Skin epidermis (tissue), 12 donors: Measurements from ENCODE around the gene ACTG2.
A peak's percentile ranks its signal among the peaks of the same experiment; 100 is the strongest.
"Not testable (repeated sequence)": the region's sequence is repeated elsewhere in the genome, so short reads cannot be mapped to it uniquely, and the experiment has no call there.

Source experiments
- H3K27ac ChIP-seq, 21 experiments: fragments of 200-600 bp; sonication (generic) in 11 of 21; one replicate each; pipeline ENCODE4 v1.5.0; 2020; ENCODE audit warnings: mild to moderate bottlenecking in 3 of 21, inconsistent platforms in 2 of 21, moderate library complexity in 2 of 21
- H3K4me3 ChIP-seq, 7 experiments: fragments of 200-600 bp; sonication (generic) in 2 of 7; one replicate each; pipeline ENCODE4 v1.5.0; 2020; ENCODE audit warnings: inconsistent platforms in 2 of 7, mild to moderate bottlenecking in 2 of 7, moderate library complexity in 1 of 7

Gene ACTG2

DNA sequence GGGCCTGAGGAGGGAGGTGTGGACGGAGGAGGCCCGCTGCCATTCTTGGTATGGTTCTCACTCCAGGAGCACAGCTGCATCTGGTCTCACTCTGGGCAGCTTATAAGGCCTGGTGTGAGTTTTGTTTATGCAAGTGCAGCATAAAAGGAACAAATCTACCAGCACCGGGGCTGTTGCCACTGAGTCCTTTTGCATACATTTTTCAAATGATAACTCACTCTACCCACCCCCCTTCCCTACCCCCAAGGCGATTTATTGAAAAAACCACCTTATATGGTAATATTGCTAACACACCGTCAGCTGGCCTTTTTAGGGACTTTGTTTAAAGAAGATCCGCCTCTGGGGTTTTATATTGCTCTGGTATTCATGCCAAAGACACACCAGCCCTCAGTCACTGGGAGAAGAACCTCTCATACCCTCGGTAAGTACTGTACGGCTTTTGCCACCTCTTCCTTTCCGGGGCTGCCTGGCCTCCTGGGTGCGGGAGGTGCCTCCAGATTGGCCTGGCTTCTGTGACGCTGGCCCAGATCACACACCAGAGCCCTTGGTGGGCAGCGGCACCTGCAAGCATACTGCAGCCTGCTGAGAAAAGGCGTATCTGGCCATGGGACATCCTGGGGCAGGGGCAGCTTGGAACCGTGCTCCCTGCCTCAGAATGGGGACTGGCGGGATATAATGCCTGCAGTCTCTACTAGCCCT is at the start of gene ACTG2:
Gene ACTG2 (plus strand): TSS at position 378 of the 699 bp plus-strand sequence. CDS start 8,304 bp downstream, outside the sequence.
- H3K4me3 ChIP-seq, result no peak within 1 kb of the TSS
- no peak within 1 kb of the TSS for H3K27ac ChIP-seq

DNA sequence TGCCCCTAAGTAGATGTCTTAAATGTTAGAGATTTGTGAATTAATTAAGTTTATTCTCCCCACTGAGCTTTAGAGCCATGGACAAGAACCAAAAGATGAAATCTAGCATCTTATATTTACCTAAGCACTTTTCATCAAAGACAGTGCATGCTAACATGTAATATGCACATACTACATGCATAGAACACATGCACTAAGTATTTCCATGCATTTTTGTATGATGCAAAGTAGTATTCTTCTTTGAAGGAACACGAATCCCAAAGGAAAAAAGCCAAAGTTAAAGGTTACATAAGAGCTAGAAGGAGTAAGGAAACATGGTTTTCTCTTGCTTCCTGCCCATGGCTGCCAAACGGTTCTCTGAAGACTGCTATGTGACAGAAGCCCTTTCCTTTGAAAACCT is 48.7 kb upstream of the ACTG2 start:
- Histone ChIP-seq H3K27ac (no peak overlapping the region), H3K4me3 (no peak overlapping the region)

DNA sequence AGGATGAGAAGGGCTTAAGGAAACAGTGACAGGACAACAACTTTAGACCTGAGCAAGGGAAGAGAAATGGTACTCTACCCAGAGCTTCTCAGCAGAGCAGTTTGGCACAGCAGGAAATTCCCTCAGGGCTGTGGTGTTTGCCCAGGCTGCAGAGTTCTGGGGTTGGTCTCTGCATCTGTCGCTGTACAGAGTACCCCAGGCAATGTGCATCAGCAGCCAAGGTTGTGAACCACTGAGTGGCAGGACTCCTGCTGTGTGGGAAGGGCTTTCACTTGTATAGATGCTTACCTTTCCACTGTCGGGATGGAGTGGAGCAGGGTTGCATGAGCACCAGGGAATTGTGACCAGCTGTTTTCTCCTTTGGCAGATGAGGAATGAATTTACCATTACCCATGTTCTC is 42.8 kb upstream of the ACTG2 start:
- no peak overlapping the region for H3K4me3 ChIP-seq
- no peak overlapping the region for H3K27ac ChIP-seq

DNA sequence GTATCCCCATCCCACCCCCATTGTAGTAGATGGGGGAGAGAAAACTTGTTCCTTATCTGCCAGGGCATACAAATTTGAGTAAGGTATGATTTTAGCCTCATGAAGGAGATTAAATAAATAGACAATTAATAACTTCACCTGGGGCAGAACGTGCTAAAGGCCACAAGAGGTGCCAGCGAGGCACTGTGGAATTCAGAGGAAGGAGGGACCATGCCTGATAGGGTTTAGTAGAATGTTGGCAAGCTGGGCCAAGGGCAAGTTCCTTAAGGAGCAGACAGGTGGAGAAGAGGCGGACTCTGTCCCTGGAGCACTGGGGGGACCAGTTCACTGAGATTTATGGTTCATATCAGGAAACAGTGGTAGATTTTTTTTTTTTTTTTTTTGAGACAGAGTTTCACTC is 41.5 kb upstream of the ACTG2 start:
- no peak overlapping the region for H3K27ac ChIP-seq
- no peak overlapping the region for H3K4me3 ChIP-seq

DNA sequence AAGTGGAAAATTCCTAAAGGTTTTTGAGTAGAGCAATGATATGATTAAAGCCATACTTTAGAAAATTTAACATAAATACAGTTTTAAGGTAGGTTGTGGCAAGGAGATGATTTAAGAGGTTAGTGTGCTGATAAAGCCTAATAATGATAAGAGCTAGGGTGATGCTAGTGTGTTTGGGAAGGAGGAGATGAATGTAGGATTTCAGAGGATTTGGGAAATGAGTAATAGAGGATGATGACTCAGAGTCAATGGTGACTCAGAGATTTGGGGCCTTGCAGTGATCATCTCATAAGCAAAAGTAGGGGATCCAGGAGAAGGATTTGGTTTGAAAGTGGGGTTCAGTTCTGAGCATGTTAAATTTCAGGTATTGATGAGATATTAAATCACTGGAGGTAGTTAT is 40.8 kb upstream of the ACTG2 start:
- no peak overlapping the region for H3K4me3 ChIP-seq
- H3K27ac ChIP-seq, result no peak overlapping the region

DNA sequence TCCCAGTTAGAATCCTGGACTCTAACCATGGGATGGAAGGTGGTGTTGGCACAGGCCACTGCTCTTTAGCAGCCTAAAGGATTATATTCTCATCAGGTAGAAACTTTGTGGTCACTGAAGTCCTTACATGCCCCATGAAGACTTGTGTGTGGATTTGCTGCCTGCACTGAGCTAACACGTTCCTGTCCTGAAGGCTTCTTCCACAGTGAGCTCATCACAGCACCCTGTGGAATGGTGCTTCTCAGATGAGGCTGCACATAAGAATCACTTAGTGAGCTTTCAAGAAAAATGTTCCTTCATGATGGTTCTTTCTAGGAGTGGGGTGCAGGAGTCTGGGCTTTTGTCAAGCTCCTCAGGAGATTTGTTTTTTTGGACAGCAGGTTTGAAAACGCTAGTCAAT is 37.3 kb upstream of the ACTG2 start:
- Histone ChIP-seq H3K4me3 (no peak overlapping the region), H3K27ac (no peak overlapping the region)

DNA sequence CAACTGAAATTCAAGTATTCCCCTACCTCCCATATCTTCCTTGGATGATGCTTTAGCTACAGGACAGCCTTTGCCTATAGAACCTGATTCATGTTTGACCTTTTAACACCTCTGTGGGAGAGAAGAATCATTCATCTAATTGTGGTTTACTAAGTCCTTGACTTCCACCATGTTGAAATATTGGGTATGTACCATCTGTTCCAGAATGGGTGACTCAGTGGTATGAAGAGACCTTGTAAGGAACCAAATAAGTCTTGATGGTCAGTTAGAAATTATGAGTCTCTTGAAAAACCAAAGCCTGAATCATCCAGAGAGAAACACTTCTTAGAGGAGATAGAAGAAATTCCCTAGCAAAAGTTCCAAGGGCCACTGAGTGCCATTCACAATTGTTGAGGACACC is 36.6 kb upstream of the ACTG2 start:
- H3K4me3 ChIP-seq, result no peak overlapping the region
- no peak overlapping the region for H3K27ac ChIP-seq

DNA sequence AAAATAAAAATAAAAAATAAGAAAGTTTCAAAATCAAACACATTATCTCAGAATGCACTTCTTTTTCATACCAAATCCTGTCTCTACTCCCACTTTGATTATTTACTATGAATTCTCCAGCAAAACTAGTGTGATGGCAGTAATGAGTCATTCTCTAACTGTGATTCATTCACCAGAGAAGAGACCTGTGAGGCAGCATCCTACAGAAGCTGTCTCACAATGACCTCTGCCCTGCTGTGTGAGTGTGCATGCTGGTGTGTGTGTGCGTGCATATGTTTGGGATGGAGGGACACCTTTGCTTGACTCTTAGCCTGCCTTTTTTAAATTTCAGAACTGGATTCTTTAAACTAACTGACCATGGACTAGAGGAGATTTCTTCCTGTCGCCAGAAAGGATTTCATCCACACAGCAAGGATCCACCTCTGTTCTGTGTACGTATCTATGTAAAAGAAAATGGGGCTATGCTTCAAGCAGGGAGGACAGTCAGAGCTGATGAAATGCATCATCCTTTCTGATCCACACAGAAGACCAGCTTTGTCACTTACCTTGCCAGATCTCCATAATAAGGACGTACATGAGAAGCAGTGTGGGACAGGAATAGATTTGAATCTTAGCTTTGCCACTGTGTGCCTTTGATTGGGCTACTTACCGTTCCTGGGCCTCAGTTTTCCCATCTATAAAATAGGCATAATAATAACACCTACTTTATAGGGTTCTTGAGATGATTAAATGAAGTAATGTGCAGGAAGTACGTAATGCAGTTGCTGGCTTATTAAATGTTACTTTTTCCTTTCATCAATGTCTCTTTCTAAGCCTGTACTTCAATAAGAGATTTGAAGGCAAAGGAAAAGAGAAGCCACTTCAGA is 32.9 kb upstream of the ACTG2 start:
- no peak overlapping the region for H3K27ac ChIP-seq
- H3K4me3 ChIP-seq, result no peak overlapping the region

DNA sequence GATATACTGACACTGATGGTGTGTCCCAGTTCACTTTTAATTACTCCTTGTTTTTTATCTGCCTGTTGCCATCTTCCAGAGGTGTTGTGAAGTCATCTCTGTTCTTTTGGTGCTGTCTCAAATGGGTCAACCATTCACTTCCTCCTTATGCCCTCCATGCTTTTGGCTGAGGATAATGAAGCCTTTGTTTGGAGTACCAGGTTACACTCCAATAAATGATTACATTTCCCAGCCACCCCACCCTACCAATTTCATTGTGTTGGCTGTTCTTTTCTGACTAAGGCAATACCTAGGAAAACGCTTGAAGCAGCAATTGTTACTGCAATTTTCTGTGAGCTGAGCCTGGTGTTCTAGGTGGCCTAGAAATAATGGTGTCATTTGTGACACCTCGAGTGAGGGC is 29.8 kb upstream of the ACTG2 start:
- H3K4me3 ChIP-seq, result no peak overlapping the region
- peak overlapping the region in 2 of 21 experiments; percentile 13 to 44 for H3K27ac ChIP-seq

DNA sequence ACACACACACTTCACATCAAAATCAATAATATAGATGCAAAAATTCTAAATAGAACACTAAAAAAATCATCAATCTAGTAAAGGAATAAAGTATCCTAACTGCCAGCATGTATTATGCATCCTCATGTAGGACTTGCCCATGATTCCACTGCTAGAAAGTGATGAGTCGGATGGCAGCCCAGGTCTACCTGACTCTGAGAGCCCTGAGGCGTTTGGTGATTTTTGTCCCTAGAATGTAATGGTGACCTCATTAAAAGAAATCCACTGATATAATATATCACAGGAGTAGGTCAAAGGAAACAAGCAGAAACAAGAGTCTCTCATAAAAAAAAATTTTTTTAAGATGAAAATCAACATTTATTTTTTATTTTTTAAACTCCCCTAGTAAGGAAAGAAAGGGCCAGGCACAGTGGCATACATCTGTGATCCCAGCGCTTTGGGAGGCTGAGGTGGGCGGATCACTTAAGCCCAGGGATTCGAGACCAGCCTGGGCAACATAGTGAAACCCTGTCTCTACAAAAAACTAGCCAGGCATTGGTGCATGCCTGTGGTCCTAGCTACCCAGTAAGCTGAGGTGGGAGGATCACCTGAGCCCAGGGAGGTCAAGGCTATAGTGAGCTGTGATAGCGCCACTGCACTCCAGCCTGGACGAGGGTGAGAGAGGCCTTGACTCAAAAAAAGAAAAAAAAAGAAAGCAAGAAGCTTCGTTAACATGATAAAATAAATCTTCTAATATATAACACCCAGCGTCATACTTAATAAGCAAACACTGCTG is 24.4 kb upstream of the ACTG2 start:
- no peak overlapping the region for H3K4me3 ChIP-seq
- no peak overlapping the region for H3K27ac ChIP-seq

DNA sequence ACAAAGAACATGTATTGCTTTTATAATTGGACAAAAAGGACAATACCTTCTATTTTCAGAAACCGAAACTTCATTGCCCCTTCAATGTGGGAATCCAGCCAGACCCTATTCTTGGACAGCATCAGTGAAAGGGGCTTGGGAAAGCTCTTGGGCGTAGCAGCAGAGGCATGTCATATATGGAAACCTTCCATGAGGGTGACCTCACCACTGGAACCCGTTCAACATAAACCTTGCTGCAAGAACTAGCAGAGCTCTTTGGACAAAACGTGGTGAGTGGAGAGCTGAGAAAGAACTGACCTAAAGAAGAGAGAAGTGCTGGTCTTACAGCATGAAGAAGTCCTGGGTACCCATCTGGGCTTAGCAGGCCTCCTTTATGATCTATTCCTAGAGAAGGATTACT is 22.7 kb upstream of the ACTG2 start:
- no peak overlapping the region for H3K4me3 ChIP-seq
- H3K27ac ChIP-seq, result no peak overlapping the region

DNA sequence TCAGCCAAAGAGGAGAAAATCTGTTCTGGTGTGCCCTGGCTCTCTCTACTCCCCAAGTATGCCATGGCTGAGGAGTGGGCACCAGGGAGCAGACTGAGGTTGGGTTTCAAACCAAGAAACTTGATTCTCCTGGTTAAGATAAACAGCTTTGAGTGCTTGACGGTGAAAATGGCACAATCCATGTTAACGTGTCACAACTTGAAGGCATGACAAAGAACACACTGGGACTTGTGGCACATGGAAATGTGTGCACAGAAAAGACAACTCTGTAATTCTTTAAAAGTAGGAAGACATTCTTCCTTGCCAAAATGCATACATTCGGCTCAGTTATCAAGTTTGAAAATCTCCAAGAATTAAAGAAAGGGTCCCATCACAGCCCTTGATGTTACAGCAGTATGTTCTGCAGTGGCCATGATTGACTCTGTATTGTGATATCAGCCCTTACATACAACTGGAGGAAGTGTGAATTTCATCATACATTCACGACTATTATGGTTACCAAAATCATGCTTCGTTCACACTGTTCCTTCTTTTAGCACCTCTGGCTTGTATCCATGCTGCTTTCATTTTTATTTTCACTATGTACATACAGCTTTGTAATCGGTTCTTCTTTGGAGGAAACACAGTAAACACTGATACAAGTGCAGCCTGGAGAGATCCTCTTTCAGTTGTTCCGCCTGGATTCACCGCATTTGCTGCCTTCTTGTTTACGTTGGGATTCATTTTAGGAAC is 15.6 kb upstream of the ACTG2 start:
- H3K4me3 ChIP-seq, result no peak overlapping the region
- peak overlapping the region in 1 of 21 experiments; percentile 20 for H3K27ac ChIP-seq

DNA sequence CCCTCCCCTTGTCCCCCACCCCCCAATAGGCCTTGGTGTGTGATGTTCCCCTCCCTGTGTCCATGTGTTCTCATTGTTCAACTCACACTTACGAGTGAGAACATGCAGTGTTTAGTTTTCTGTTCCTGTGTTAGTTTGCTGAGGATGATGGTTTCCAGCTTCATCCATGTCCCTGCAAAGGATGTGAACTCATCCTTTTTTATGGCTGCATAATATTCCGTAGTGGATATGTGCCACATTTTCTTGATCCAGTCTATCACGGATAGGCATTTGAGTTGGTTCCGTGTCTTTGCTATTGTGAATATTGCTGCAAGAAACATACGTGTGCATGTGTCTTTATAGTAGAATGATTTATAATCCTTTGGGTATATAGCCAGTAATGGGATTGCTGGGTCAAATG is 14.8 kb upstream of the ACTG2 start:
- H3K4me3 ChIP-seq, result not testable (repeated sequence)
- peak overlapping the region in 1 of 21 experiments; percentile 20 for H3K27ac ChIP-seq

DNA sequence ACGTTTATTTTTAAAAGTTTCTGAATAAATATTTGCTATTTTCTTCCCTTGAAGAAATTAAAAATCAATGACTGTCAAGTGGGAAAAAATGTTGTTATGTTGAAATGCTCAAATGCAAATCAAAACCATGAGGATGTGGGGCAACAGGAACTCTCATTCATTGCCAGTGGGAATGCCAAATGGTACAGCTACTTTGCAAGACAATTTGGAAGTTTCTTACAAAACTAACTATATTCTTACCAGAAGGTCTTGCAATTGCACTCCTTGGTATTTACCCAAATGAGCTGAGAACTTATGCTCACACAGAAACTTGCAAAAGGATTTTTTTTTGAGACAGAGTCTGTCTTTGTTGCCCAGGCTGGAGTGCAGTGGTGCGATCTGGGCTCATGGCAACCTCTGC is 7.4 kb upstream of the ACTG2 start:
- no peak overlapping the region for H3K4me3 ChIP-seq

DNA sequence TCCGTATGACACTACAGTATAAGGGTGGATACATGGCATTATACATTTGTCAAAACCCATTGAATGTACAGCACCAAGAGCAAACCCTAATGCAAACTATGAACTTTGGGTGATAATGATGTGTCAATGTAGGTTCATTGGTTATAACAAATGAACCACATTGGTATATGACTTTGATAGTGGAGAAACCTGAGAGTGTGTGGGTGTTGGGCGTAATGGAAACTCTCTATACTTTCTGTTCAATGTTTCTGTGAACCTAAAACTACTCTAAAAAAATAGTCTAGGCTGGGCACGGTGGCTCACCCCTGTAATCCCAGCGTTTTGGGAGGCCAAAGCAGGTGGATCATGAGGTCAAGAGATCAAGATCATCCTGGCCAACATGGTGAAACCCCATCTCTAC is 6.5 kb upstream of the ACTG2 start:
- Histone ChIP-seq H3K4me3 (no peak overlapping the region), H3K27ac (no peak overlapping the region)

More for the DNA sequence above, 7.4 kb upstream of the ACTG2 start:
- no peak overlapping the region for H3K27ac ChIP-seq

DNA sequence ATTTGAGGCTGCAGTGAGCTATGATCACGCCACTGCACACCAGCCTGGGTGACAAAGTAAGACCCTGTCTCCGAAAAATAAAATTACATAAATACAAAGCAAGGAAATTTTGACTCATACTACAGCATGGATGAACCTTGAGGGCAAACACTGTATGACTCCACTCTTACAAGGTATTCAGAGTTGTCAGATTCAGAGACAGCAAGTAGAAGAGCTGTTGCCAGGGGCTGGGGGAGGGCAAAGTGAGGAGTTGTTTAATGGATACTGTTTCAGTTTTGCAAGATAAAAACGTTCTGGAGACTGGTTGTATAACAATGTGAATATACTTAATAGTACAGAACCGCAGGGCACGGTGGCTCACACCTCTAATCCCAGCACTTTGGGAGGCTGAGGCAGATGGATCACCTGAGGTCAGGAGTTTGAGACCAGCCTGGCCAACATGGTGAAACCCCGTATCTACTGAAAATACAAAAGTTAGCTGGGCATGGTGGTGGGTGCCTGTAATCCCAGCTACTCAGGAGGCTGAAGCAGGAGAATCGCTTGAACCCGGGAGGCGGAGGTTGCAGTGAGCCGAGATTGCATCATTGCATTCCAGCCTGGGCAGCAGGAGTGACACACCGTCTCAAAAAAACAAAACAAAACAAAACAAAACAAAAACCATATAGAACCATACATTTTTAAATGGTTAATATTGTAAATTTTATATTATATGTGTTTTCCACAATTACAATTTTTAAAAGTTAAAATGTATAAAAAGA is 5.0 kb upstream of the ACTG2 start:
- H3K4me3 ChIP-seq, H3K27ac ChIP-seq: not testable (repeated sequence)

DNA sequence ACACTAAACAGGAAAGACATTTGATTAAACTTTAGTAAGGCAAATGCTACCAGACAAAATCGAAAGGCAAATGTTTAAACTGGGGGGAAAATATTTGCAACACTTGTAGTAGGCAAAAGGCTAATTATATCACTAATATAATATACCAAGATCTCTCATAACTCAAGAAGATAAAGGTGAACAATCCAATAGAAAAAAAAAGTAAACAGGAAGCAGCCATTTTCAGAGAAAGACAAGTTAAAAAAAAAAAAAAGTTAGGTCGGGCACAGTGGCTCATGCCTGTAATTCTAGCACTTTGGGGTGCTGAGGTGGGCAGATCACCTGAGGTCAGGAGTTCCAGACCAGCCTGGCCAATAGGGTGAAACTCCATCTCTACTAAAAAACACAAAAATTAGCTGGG is 4.4 kb upstream of the ACTG2 start:
- no peak overlapping the region for H3K27ac ChIP-seq
- H3K4me3 ChIP-seq, result no peak overlapping the region

DNA sequence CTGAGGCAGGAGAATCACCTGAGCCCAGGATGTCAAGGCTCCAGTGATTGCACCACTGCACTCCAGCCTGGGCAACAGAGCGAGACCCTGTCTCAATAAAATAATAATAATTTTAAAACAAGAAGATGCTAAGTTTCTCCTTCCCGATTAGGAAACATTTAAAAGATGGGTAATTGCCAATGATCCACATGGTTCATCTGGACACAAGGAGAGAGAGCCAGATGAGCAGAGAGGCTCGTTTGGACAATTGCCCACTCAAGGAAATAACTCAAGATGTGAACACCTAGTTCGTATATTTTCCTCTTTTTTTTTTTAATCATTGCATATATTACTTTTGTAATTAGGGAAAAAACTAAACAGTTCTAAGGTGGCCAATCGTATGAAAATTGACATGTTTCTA is 3.6 kb upstream of the ACTG2 start:
- no peak overlapping the region for H3K27ac ChIP-seq
- no peak overlapping the region for H3K4me3 ChIP-seq
